ENCODE results near the gene SOX10.

The SOX10 gene

GRCh38 chr22:38016182-38017151, 32.1 kb upstream of the SOX10 start:
- no peak for DNase-seq (ENCODE audit: low read depth)

GRCh38 chr22:38014083-38014482, 29.7 kb upstream of the SOX10 start:
- DNase-seq (ENCODE audit: low read depth) = no peak

DNA sequence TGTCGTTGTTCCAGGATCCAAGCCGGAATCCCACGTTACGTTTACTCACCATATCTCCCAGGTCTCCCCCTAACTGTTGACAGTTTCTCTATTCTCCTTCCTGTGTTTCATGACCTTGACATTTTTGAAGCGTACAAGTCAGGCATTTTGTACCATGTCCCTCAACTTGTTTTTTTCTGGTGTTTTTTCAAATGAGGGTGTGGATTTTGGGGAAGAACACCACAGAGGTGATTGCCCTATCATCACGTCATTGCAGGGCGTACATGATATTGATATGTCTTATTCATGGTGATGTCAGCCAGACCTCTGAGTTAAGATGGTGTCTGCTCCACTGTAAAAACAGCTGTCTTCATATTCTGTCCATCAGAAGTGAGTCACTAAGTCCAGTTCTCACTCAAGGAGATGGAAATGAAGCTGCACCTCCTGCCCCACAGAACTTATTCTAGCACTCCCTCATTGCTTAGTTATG, 28.3 kb upstream of the SOX10 start:
- DNase-seq (ENCODE audit: low read depth) = no peak

DNA sequence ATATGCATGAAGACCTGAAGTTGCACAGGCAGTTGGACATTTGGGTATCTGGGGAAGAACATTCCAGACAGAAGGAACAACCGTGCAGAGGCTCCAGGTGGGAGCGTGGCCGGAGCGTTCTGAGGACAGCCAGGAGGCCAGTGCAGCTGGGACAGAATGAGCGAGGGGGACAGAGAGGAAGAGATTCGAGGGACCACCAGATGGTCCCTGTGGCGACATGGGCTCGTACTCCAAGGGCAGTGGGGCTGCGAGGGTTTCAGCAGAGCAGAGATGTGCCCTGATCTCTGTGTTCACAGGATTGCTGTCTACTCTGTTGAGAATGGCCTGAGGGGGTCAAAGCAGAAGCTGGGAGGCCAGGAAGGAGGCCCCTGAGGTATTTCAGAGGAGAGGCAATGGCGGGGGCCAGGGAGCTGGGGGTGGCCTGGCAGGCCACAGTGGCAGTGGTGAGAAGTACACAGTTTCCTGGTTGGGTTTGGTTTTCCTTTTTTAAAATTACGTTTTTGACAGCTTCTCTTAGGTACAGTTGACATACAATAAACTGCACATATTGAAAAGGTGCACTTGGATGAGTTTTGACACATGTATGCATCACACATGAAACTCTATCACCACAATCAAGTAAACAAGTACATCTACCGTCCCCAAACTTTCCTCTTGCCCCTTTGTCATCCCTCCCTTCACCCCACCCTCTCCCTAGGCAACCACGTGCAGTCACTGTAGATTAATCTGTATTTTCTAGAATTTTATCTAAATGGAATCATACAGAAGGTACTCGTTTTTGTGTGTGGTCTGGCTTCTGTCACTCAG, 24.8 kb upstream of the SOX10 start:
- DNase-seq (ENCODE audit: low read depth) = no peak

GRCh38 chr22:38007330-38007902, 23.1 kb upstream of the SOX10 start:
- no peak for DNase-seq (ENCODE audit: low read depth)

GRCh38 chr22:38006906-38007305, 22.6 kb upstream of the SOX10 start:
- DNase-seq (ENCODE audit: low read depth) = no peak

DNA sequence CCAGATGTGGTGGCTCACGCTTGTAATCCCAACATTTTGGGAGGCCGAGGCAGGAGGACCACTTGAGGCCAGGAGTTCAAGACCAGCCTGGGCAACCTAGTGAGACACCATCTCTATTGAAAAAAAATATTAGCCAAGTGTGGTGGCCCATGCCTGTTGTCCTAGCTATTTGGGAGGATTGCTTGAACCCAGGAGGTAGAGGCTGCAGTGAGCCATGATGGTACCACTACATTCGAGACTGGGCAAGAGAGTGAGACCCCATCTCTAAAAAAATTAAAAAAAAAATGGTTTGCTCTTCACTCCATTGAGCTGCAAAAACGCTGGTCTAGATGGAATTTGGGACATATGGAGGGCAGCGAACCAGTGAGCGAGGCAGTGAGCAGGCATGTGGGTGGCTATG, 21.6 kb upstream of the SOX10 start:
- DNase-seq (ENCODE audit: low read depth) = no peak

- no peak for DNase-seq (ENCODE audit: low read depth)
Measured at GRCh38 chr22:37999640-38000272, 15.4 kb upstream of the SOX10 start.

DNA sequence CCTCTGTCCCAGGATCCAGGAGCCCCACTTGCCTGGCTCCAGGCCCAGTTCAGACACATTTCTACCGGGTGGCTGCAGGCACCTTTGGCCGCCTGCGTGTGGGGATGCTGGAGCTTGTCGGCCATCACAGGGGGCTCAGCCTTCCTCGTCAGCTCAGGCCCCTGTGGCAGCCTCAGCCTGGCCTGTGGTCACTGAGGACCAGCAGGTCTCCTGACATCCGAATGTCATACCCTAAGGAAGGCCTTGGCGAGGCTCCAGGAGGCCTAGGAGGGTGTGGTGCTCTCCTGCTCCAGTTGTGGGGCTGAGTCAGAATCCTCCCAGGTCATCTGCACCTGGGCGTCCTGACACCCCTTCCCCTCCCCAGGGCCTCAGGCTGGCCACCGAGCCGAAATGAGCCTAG, 14.9 kb upstream of the SOX10 start:
- no peak for DNase-seq (ENCODE audit: low read depth)

GRCh38 chr22:37998543-37998942, 14.2 kb upstream of the SOX10 start:
- no peak for DNase-seq (ENCODE audit: low read depth)

DNA sequence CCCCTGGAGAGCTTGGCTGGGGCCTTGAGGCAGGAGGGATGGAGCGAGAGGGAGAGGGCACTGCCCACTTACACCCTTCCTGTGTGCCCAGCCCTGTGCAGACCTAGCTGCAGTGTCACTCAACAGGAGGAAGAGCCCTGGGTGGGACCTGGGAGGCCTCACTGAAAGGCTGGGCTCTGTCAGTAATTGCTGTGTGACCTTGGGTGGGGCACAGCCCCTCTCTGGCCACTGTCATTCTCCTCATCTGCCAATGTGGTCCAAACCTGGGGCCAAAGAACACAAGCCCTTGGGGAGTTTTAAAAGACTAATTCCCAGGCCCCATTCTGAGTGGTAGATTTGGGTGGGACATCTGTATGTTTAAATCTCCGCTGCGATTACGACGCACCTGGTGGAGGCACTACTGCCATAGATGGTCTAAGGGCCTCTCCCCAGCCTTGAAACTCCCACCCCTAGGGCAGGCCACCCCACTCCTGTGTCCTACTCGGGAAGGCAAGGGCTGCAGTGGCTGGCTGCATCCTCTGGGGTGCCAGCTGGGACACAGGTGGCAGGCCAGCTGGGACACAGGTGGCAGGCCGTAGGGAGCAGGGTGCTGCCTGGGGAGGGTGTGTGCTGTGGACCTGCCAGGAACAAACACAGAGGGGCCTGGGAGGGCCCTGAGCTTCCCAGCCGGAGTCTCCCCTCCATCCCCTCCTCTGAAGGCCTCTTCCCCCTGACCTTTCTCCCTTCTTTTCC, 12.3 kb upstream of the SOX10 start:
- DNase-seq (ENCODE audit: low read depth) = no peak

- DNase-seq (ENCODE audit: low read depth) = no peak
Measured at GRCh38 chr22:37996079-37996478, 11.7 kb upstream of the SOX10 start.

DNA sequence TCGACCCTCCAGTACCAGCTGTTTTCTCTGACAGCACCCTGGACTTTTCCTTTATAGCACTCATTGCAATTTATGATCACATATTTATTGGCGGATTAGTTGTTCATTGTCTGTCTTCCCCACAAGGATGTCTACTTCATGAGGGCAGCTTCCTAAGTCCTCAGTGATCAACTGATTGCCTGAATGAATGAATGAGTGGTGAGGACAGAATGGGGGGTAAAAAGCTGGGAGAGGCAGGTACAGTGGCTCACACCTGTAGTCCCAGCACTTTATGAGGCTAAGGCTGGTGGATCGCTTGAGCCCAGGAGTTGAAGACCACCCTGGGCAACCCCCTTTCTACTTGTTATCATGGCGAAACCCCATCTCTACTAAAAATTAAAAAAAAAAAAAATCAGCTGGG, 11.1 kb upstream of the SOX10 start:
- DNase-seq (ENCODE audit: low read depth) = no peak

- no peak for DNase-seq (ENCODE audit: low read depth)
Measured at GRCh38 chr22:37994982-37995381, 10.6 kb upstream of the SOX10 start.

GRCh38 chr22:37994049-37994448, 9.7 kb upstream of the SOX10 start:
- DNase-seq (ENCODE audit: low read depth) = peak; percentile 17

GRCh38 chr22:37991731-37992442, 7.5 kb upstream of the SOX10 start:
- no peak for DNase-seq (ENCODE audit: low read depth)

- no peak for DNase-seq (ENCODE audit: low read depth)
Measured at GRCh38 chr22:37990862-37991261, 6.5 kb upstream of the SOX10 start.

- DNase-seq (ENCODE audit: low read depth) = no peak
Measured at GRCh38 chr22:37990301-37990700, 5.9 kb upstream of the SOX10 start.

DNA sequence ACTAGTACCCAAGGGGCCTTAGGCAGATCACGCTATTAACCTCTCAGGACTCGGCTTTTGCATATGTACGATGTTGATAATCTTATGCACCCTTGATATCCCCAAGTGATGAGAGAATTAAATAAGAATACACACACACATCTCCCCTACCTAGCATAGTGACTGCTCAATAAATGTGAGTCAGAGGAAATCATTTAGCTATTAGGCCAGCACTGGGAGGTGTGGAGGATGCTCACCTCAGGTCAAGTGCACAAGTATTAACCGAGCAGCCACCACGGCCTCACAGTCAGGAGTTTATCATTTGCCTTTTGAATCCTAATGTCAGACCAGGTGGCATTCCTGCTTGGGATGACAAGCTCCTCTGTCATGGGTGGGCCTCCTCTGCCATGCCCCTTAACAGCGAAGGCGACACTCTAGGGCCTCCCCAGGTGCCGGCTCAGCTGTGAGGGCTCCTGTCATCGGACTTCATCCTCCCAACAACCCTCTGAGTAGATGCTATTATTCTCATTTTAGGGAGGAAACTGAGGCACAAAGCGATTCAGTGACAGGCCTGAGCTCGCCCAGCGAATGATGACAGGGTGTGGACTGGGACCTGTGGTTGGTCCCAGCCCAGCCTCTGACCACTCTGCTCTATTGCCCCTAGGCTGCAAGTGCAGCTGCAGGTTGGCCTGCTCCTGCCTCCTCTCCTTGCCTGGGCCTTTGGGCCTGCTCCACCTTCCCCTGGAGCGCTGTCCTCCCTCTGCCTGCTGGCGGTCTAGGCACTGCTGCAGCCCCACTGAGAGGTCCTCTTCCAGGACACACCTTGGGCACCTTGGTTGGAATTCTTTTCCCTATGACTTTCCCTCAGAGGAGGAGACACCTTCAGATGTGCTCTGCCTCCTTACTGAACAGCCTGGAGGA, 5.0 kb upstream of the SOX10 start:
- DNase-seq (ENCODE audit: low read depth) = no peak

- DNase-seq (ENCODE audit: low read depth) = no peak
Measured at GRCh38 chr22:37986371-37986770, 2.0 kb upstream of the SOX10 start.
